AG09319 (cell line): ENCODE data around the gene ACSF3.
"Not testable (repeated sequence)": the region's sequence is repeated elsewhere in the genome, so short reads cannot be mapped to it uniquely, and the experiment has no call there.

Source experiments
- DNase-seq: peaks from one replicate; pipeline ENCODE4 v3.0.0-alpha.2; 2010; ENCODE audit warnings: low read depth; ENCODE audit errors: extremely low read depth
- CTCF ChIP-seq: IDR thresholded peaks from 2 replicates; pipeline ENCODE4 v1.5.1; 2011; ENCODE audit warnings: low read depth, mild to moderate bottlenecking, inconsistent platforms, low read length, moderate library complexity

ACSF3 gene

GRCh38 chr16:89084814-89085612 lies 8.6 kb upstream of the ACSF3 start:
- no peak for DNase-seq
- no peak for TF ChIP-seq CTCF

- no peak for TF ChIP-seq CTCF
- no peak for DNase-seq
Measured at GRCh38 chr16:89085755-89086154, 7.9 kb upstream of the ACSF3 start.

- no peak for TF ChIP-seq CTCF
- DNase-seq = no peak
Measured at GRCh38 chr16:89087922-89088497, 5.6 kb upstream of the ACSF3 start.

- no peak for DNase-seq
- TF ChIP-seq CTCF = no peak
Measured at GRCh38 chr16:89089120-89089519, 4.5 kb upstream of the ACSF3 start.

GRCh38 chr16:89090182-89090630 lies 3.4 kb upstream of the ACSF3 start:
- TF ChIP-seq CTCF = no peak
- DNase-seq = no peak

- no peak for DNase-seq
- no peak for TF ChIP-seq CTCF
Measured at GRCh38 chr16:89090669-89091426, 2.8 kb upstream of the ACSF3 start.

- DNase-seq = no peak
- no peak for TF ChIP-seq CTCF
Measured at GRCh38 chr16:89092013-89092412, 1.6 kb upstream of the ACSF3 start.

GRCh38 chr16:89093252-89093601 lies 425 bp upstream of the ACSF3 start:
- not testable (repeated sequence) for DNase-seq
